ENCODE data around the gene BTBD16. TPM values are rescaled to one million over a fixed set of nuclear protein-coding genes. Genes with fewer than 3 reads are reported as not detected.
A peak's percentile ranks its signal among the peaks of the same experiment; 100 is the strongest.

Gene BTBD16
- total and polyA plus RNA-seq, 2 of the 13 experiments (the other 11 are each of a cell fraction or from before 2014, with no cell fraction given), result 5.0 to 11.9 TPM

DNA sequence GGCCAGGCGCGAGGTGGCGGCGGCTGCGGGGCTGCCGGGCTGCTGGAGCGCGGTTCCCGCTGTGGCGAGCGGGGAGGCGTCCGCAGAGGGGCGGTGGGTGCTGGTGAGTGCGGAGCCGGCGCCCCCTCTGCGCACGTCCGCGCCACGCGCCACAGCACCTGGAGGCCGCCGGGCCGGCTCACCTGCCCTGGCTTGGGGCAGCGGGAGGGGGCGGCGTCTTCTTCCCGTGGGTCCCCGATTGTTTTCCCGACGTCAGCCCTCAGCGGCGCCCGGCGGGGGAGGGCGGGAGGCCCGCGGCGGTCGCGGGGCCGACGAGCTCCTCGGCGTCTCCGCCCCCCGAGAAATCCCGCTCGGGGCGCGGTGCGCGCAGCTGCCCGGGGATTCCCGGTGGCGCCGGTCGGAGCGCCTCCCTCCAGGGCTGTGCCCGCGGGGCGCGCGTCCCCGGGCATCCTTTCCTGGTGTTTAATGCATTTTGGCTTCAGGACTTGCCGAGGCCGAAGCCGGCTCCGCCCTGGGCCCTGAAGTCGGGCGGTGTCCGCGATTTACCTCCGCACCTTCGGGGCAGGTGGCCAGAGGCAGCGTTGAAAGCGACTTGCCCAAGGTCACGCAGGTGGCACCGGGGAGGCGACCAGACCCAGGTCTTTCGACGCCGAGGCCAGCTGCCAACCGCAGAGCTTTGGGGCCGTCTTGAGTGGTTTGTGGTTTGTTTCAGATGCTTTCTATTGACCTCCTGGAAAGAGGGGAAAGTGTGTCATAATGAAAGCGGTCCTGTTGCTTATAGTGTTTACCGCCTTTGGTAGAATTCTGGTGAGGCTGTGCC lies 104.0 kb downstream of the BTBD16 start (continued):
- peak; percentile 65 for TF ChIP-seq HIC2 (CRISPR knock-in tag; IDR thresholded peaks at IDR 0.05; ENCODE audit: low read depth)
- TF ChIP-seq MATR3 (CRISPR knock-in tag; IDR thresholded peaks at IDR 0.05), result no peak
- no peak for TF ChIP-seq ZNF343 (CRISPR knock-in tag; IDR thresholded peaks at IDR 0.05)
- TF ChIP-seq SUZ12 (IDR thresholded peaks at IDR 0.05; ENCODE audit: low read depth, low read length), result no peak
- no peak for TF ChIP-seq HMGXB3 (CRISPR knock-in tag; IDR thresholded peaks at IDR 0.05; ENCODE audit: borderline replicate concordance)
- no peak for TF ChIP-seq ZNF674 (CRISPR knock-in tag; IDR thresholded peaks at IDR 0.05; ENCODE audit: low read depth)
- no peak for TF ChIP-seq ESRRA (CRISPR knock-in tag; IDR thresholded peaks at IDR 0.05; ENCODE audit: low read depth)
- TF ChIP-seq, protein P1, sequence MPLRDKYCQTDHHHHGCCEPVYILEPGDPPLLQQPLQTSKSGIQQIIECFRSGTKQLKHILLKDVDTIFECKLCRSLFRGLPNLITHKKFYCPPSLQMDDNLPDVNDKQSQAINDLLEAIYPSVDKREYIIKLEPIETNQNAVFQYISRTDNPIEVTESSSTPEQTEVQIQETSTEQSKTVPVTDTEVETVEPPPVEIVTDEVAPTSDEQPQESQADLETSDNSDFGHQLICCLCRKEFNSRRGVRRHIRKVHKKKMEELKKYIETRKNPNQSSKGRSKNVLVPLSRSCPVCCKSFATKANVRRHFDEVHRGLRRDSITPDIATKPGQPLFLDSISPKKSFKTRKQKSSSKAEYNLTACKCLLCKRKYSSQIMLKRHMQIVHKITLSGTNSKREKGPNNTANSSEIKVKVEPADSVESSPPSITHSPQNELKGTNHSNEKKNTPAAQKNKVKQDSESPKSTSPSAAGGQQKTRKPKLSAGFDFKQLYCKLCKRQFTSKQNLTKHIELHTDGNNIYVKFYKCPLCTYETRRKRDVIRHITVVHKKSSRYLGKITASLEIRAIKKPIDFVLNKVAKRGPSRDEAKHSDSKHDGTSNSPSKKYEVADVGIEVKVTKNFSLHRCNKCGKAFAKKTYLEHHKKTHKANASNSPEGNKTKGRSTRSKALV (CRISPR knock-in tag; IDR thresholded peaks at IDR 0.05), result no peak
- no peak for TF ChIP-seq ZNF615 (CRISPR knock-in tag; IDR thresholded peaks at IDR 0.05; ENCODE audit: borderline replicate concordance)
- no peak for TF ChIP-seq KIAA2018 (CRISPR knock-in tag; IDR thresholded peaks at IDR 0.05; ENCODE audit: borderline replicate concordance)
- no peak for TF ChIP-seq MIER3 (CRISPR knock-in tag; IDR thresholded peaks at IDR 0.05; ENCODE audit: borderline replicate concordance)

Measured in HepG2 (cell line).